ENCODE data around the gene DLEU7. TPM values are rescaled to one million over a fixed set of nuclear protein-coding genes. Genes with fewer than 3 reads are reported as not detected.

The DLEU7 gene
- polyA plus RNA-seq (ENCODE audit: insufficient read length in 3 of 3), result 1 to 10 TPM; 1.2 TPM

DNA sequence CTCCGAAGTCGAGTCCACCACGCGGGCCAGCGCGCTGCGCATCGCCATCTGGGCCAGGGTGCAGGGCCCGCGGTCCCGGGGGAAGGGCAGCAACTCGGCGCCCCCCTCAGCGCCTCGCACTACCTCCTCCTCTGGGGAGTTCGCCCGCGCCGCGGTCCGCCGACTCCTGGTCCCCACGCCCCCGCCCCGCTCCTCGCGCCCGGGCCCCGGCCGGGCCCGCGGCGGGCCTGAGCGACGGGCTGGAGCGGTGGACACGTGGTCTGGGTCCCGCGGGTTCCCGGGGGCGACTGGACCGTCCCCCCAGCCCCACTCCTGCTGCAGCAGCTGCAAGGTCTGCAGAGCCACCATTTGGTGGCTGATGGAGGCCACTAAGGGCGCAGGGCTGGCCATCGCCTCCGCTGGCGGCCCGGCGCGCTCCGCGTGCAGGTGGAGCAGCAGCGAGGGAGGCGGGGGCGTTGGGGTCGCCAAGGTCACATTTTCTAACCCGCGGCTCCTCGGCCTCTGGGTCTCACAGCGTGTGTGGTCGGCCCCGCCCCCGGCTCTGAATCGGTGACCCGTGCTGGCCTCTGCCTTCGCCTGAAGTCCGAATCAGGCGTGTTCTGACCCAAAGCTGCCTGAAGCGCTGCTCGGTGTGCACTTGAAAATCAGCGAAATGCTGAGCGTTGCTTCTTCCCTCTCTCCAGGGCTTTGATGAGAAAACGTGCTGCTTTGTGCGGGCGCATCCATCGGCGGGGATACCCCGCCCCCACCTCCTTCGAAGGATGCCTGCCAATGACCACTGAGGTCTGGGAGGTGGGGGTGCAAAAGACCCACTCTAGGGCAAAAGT lies at the start of gene DLEU7:
TSS of gene DLEU7 (minus strand) at position 436 of the 827 bp plus-strand sequence. CDS start at position 390, 46 bp downstream.
- peak in 1 of 3 donors; percentile 13 for DNase-seq (ENCODE audit: low read depth in 3 of 3, low spot score in 2 of 3)

DNA sequence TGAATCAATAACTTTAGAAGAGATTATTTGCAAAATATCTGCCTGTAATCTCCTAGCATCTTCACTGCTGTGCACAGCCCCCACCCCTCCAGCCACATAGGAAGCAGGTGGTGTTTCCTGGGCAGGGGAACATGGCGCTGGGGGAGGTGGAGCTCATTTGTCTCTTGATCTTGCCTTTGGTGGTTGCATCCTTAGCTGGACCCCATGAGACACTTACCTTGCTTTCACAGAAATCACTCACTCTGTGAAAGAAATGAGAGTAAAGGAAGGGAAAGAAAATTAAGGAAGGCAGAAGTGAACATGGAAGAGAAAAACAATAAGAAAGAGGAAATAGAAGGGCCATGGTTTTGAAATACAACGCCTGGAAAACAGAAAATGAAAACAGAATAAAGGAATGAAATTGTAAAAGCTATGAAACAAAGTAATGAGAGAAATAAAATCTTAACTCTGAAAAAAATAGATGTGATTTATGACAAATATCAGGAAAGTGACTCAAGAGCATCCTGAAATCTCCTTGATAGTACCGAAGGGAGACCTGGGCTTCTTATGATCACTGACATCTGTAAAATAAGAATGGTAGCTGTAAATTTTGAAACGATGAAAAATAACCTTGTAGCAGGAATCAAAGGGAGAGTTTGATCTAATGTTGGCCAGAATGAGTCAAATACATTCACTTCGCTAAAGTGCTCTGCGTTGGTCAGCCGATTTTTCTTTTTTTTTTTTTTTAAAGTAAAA lies 48.9 kb upstream of the DLEU7 start:
- DNase-seq (ENCODE audit: low read depth in 3 of 3, low spot score in 2 of 3), result no peak

- DNase-seq (ENCODE audit: low read depth in 3 of 3, low spot score in 2 of 3), result no peak
Observed at GRCh38 chr13:50891206-50891605, 47.7 kb upstream of the DLEU7 start.

- DNase-seq (ENCODE audit: low read depth in 3 of 3, low spot score in 2 of 3), result no peak
Observed at GRCh38 chr13:50889317-50889716, 45.8 kb upstream of the DLEU7 start.

DNA sequence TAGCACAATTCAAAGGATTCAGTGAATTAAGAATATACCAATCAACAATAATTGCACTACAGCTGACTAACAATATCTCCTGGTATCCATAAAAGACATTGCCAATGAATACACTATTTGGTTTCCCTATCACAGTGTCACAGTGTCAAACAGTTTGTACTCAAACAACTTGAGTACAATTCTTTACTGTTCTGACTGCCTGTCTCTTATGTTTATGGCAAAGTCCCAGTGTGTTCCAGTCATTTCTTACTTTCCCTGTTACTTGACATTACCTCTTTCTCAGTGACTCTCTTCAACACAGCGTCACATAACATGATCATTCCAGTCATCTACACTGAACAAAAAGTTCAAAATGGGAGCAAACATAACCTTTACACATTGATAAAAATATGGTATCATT lies 44.9 kb upstream of the DLEU7 start:
- no peak for DNase-seq (ENCODE audit: low read depth in 3 of 3, low spot score in 2 of 3)

GRCh38 chr13:50887151-50887550 lies 43.7 kb upstream of the DLEU7 start:
- DNase-seq (ENCODE audit: low read depth in 3 of 3, low spot score in 2 of 3), result no peak

GRCh38 chr13:50884265-50884664 lies 40.8 kb upstream of the DLEU7 start:
- DNase-seq (ENCODE audit: low read depth in 3 of 3, low spot score in 2 of 3), result no peak

GRCh38 chr13:50883728-50884127 lies 40.2 kb upstream of the DLEU7 start:
- no peak for DNase-seq (ENCODE audit: low read depth in 3 of 3, low spot score in 2 of 3)

GRCh38 chr13:50882816-50883435 lies 39.4 kb upstream of the DLEU7 start:
- no peak for DNase-seq (ENCODE audit: low read depth in 3 of 3, low spot score in 2 of 3)

DNA sequence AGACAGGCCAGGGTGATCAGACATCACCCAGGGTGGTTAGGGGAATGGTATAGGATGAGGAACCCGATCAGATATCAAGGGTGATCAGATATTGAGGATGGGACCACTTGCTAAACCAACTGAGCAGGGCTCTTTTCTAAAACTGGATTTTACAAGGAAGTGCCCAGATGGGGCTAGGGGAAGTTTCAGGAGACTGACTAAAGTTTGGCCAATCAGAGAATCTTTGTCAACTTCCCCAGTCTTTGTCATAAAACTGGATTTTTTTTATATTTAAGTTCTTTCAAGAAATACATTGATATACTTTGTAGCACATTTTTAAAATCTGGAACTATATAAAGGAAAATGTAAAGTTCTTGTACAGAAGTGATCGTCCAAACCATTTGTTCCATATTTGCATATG lies 30.5 kb upstream of the DLEU7 start:
- no peak for DNase-seq (ENCODE audit: low read depth in 3 of 3, low spot score in 2 of 3)

DNA sequence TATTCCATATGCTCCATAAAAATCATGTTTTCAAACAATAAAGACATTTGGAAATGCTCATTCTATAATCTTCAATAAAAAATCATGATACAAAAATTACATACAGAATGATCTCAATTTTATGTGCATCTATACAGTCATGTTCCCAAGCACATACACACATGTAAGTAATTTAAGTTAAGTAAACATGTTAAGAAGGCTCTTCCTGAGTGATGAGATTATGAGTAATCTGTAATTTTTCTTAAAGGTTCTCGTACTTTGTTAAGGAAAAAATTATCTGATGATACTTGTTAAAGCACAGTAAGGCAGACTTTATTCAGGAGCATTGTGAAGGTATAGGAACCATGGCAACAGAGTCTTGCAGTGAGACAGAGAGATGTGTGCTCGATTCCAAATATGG lies 30.0 kb upstream of the DLEU7 start:
- DNase-seq (ENCODE audit: low read depth in 3 of 3, low spot score in 2 of 3), result no peak

DNA sequence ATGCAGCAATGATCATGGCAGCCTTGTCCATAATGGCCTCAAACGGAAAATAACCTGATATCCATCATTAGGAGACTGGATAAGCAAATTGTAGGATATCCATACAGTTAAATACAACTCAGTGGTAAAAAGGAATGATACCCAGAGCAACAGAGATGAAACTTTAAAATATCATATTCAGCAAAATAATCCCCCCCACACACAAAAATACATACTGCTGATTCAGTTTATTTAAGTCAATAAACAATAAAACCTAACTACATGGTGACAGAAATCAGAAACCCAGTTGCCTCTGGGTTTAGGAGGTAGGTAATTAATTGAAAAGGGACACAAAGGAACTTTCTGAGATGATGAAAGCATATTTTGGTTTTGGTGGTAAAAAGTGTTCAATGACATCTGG lies 27.9 kb upstream of the DLEU7 start:
- no peak for DNase-seq (ENCODE audit: low read depth in 3 of 3, low spot score in 2 of 3)

DNA sequence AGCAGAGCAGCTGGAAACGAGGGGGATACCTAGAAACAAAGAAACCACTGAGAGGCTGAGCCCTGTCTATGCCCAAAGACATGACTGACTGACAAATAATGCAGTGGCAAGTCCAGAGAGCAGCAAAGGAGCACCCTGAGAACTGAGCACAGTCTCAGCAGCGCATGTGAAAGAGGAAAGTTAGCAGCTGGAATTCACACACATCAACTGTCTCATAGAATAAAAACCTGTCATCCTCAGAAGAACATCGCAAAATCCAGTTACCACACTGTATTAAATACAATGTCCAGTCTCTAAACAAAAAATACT lies 24.1 kb upstream of the DLEU7 start:
- DNase-seq (ENCODE audit: low read depth in 3 of 3, low spot score in 2 of 3), result no peak

GRCh38 chr13:50866817-50867636 lies 23.5 kb upstream of the DLEU7 start:
- no peak for DNase-seq (ENCODE audit: low read depth in 3 of 3, low spot score in 2 of 3)

- DNase-seq (ENCODE audit: low read depth in 3 of 3, low spot score in 2 of 3), result no peak
Observed at GRCh38 chr13:50864492-50864891, 21.0 kb upstream of the DLEU7 start.

DNA sequence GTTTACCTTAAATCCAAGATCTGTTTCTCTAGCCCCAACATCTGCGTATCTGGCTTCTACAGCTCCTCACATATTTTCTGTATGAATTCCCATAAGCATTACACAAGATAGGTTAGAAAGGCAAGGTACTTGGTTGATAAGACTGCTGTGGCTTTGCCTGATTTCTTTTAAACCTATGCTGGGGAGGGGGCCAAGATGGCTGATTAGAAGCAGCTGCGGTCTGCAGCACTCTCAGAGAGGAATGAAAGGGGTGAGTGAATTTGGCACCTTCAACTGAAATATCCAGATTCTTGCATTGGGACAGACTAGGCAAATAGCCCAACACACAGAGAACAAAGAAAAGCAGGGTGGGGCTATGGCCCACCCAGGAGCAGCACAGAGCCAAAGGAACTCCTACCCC lies 12.2 kb upstream of the DLEU7 start:
- no peak for DNase-seq (ENCODE audit: low read depth in 3 of 3, low spot score in 2 of 3)

GRCh38 chr13:50850445-50850844 lies 7.0 kb upstream of the DLEU7 start:
- DNase-seq (ENCODE audit: low read depth in 3 of 3, low spot score in 2 of 3), result no peak

- DNase-seq (ENCODE audit: low read depth in 3 of 3, low spot score in 2 of 3), result no peak
Observed at GRCh38 chr13:50847501-50847900, 4.0 kb upstream of the DLEU7 start.

- no peak for DNase-seq (ENCODE audit: low read depth in 3 of 3, low spot score in 2 of 3)
Observed at GRCh38 chr13:50846861-50847475, 3.5 kb upstream of the DLEU7 start.

DNA sequence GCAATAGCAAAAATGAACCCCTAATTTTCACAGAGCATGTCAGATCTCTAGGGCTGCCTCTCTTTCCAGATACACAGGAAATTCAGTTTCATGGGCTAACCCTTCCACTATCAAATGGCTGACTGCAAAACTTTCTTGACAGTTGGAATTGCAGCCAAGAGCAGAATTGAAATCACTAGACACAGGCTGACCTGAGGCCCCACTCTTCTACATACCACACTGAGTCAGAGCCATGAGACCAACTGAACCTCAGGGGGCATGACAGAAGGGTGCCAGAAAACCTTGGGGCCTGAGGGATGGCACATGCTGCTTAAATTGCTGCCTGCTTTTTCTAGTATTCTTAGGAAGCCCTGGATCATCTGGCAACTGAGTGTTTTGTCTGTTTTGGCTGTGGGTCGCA lies 1.7 kb upstream of the DLEU7 start:
- DNase-seq (ENCODE audit: low read depth in 3 of 3, low spot score in 2 of 3), result no peak

Data from right renal cortex interstitium (tissue), 3 donors.